ENCODE results near the gene SMAD6. TPM values are rescaled to one million over a fixed set of nuclear protein-coding genes. Genes with fewer than 3 reads are reported as not detected.

Gene SMAD6
- total and polyA plus RNA-seq, 10 of the 15 experiments (the other 5 are each of a cell fraction or from before 2014, with no cell fraction given) = under 0.01 to 0.10 (median 0.03) TPM; not detected in 7

DNA sequence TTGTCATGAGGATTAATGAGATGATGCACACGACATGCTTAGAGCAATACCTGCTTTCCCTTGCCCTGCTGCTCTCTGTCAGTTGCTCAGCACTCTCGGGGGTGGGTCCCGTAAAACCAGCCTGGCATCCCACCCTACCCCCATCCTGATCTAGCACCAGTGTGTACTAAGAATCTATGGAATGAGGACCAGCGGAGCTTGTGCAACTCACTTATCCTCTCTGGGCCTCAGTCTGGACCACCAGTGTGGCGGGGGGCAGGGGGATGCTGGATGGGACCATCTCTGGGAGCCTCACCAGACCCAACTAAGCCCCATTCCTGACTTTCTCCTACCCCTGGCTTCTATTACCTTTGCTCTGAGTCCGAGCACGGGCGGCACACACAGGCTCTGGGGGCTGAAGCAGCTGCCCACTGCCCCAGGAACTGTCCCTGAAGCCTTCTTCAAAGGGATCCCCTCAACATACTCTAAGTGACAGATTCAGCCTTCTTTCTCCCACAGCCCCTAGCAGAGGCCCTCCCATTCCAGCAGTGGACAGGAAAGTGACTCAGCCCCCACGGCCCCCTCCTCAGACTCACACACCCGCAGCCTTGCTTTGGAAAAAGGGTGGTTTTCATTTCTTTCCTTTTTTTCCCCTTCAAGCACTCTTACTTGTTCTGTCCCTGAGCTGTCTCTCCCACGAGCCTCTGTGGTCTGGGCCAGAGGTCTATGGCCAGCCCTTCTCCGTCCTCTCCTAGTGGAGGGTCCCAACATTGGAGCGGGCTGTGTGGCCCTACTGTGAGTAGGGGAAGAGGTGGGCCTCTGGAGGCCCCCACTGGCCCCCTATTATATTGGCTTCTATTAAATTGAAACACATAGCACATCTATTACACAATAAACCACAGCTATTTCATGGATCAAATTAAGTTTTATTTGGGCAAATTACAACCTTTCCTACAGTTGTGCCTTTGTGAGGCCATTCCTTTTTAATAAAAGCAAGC, 100.3 kb downstream of the SMAD6 start (continued):
- TF ChIP-seq KAT2A (conservative IDR thresholded peaks at IDR 0.05; ENCODE audit: control insufficient read depth, low read depth, low read length) = no peak
- TF ChIP-seq POLR2A (IDR thresholded peaks at IDR 0.05; ENCODE audit: low read depth, low read length) = no peak
- TF ChIP-seq FOXM1 (IDR thresholded peaks at IDR 0.05; ENCODE audit: low read depth, low read length) = no peak
- no peak for TF ChIP-seq POLR2AphosphoS5 (IDR thresholded peaks at IDR 0.05; ENCODE audit: low read length)
- TF ChIP-seq HSF1 (IDR thresholded peaks at IDR 0.05; ENCODE audit: low read depth, low read length) = no peak

GRCh38 chr15:66803182-66803729, 101.2 kb downstream of the SMAD6 start:
- Histone ChIP-seq H3K4me1 (ENCODE audit: control insufficient read depth, insufficient read depth, low read length) (no peaks in the 10 kb centered on the region), H3K4me3 (no peak overlapping the region), H3K9me3 (replicated peaks; ENCODE audit: control insufficient read depth, insufficient read depth, low read length) (no peaks in the 10 kb centered on the region), H3K4me2 (ENCODE audit: control insufficient read depth, insufficient read depth) (no peak overlapping the region), H4K20me1 (ENCODE audit: control insufficient read depth, insufficient read depth) (no peaks in the 10 kb centered on the region), H3K9ac (ENCODE audit: control insufficient read depth, insufficient read depth, low read length) (no peak overlapping the region), H3K36me3 (ENCODE audit: control insufficient read depth in 2 of 2, insufficient read depth in 2 of 2, low read length in 1 of 2) (no peaks in the 10 kb centered on the region), H3K79me2 (ENCODE audit: control insufficient read depth, insufficient read depth, low read length) (no peaks in the 10 kb centered on the region), H2AFZ (ENCODE audit: control insufficient read depth, low read depth, low read length) (no peak overlapping the region), H3K27ac (ENCODE audit: control insufficient read depth, insufficient read depth) (no peak overlapping the region), H3K27me3 (replicated peaks in 1 of 2; ENCODE audit: control insufficient read depth in 2 of 2, insufficient read depth in 2 of 2, low read length in 1 of 2) (no peaks in the 10 kb centered on the region; a peak in 1 of 4 replicates)
- 39% methylated on average over 12 of the region's 12 CpGs for WGBS (ENCODE audit: insufficient coverage, insufficient replicate concordance, low lambda C conversion rate, missing lambda C conversion rate)
- DNase-seq (ENCODE audit: low read depth, low spot score) = no peak
- RAD21 ChIA-PET (ENCODE audit: unreplicated experiment) = no interaction called here
- no peak for FAIRE-seq
- in situ Hi-C loops (cut with MboI) (no loop called here), intact Hi-C loops (cut with micrococcal nuclease; ENCODE audit: unreplicated experiment) (no loop called here)
- no peak for ATAC-seq
- POLR2A ChIA-PET = no interaction called here
- CTCF ChIA-PET = no interaction called here
- no TSS peak for BruUV-seq (replicated peaks)
- SMC1A ChIA-PET (ENCODE audit: uncharacterized antibody, unreplicated experiment) = no interaction called here
- no peak for TF ChIP-seq BHLHE40 (IDR thresholded peaks at IDR 0.05; ENCODE audit: borderline replicate concordance in 1 of 2, low read depth in 2 of 2, low read length in 1 of 2)
- TF ChIP-seq BCL11A (IDR thresholded peaks at IDR 0.05; ENCODE audit: low read depth, low read length) = no peak
- TF ChIP-seq NR2C2 (IDR thresholded peaks at IDR 0.05; ENCODE audit: borderline replicate concordance, control insufficient read depth, insufficient read length, low read depth) = no peak
- no peak for TF ChIP-seq NRF1 (conservative IDR thresholded peaks at IDR 0.05; ENCODE audit: low read depth, low read length)
- no peak for TF ChIP-seq CUX1 (IDR thresholded peaks at IDR 0.05; ENCODE audit: insufficient replicate concordance, low read depth, low read length)
- TF ChIP-seq ESRRA (IDR thresholded peaks at IDR 0.05; ENCODE audit: low read length) = no peak

All from GM12878 (cell line).